Measurements from ENCODE around the gene EIF2B2.

EIF2B2 gene

DNA sequence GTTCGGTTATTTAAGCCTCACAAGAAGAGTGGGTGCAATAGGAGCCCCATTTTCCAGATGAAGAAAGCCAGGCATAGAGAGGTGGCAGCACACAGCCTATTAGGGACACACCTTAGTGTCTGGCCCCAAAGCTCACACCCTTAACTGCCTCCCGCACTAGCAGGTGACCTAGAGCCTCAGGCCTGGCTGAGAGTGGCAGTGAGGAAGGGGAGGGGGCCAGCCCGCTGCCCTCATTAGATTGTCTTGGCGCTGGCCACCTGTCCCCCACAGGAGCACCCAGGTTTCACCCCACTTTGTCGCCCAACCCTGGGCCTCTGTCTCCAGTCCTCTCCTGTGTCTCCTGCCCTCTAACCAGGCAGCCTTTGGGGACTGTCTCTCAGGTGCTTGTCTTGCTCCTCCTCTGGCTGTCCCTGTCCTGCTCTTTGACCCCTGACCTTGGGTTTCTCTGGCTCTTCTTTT is 28.8 kb upstream of the EIF2B2 start:
- no peak for DNase-seq

DNA sequence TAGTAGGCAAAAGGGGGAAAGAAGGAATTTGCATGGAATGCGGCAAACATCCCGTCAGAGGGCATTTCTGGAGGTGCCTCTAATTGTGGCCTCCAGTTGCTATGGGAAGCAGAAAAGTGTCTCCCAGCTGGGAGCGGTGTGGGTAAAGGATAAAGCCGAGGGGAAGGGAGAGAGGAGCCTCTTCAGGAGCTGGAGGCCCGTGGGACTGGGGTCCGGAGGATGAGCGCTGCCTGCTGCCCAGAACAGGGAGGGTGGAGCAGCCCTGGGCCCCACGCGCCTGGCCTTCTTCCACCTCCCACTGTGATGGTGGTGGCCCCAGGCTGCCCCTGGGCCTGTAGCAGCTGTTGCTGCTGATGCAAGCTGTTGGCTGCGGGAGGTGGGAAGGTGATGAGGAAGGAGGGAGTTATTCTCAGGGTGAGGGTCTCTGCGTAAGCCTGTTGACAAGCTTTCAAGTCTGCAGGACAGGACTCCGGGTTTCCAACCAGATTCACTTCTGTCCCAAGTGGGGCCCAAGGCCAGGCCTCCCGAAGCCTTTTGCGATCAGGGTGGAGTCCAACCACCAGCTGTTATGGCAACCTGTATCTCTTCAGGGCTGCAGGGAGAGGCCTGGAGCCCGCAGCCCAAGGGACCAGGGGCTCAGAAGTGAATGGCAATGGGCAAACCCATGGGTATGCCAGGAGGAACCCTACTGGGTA is 28.2 kb upstream of the EIF2B2 start:
- no peak for DNase-seq

DNA sequence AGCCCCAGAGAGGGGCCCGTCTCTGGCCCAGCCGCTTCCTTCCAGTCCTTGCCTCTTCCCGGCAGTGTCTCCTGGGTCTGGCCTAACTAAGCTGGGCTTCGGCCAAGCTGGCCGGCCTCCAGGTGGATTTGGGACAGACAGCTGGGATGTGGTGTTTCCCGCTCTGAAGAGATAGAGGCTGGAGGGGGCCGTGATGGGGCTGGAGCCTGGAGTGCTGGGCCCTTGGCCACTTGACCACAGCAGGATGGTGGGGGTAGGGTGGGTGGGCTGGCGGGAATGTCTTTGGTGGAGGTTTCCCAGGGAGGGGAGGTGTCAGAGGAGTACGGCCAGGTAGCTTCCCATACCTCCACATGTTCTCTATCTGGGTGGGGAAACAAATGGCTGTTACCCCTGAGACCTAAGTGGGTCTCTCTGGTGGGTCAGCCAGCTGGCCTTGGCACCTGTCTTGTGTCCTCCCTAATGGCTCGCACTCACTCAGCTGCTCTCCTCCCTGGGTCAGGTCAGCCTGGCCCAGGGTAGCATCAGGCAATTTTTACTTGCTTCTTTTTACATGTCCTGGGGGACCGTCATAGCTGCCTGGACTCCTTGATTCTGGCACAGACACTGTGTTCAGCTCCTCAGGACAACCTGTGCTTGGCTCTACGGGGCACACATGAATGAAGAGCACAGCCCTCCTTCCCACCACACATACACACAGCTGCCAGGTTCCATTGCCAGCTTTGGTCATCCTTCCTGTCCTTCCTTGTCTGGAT is 27.5 kb upstream of the EIF2B2 start:
- DNase-seq, result no peak

DNA sequence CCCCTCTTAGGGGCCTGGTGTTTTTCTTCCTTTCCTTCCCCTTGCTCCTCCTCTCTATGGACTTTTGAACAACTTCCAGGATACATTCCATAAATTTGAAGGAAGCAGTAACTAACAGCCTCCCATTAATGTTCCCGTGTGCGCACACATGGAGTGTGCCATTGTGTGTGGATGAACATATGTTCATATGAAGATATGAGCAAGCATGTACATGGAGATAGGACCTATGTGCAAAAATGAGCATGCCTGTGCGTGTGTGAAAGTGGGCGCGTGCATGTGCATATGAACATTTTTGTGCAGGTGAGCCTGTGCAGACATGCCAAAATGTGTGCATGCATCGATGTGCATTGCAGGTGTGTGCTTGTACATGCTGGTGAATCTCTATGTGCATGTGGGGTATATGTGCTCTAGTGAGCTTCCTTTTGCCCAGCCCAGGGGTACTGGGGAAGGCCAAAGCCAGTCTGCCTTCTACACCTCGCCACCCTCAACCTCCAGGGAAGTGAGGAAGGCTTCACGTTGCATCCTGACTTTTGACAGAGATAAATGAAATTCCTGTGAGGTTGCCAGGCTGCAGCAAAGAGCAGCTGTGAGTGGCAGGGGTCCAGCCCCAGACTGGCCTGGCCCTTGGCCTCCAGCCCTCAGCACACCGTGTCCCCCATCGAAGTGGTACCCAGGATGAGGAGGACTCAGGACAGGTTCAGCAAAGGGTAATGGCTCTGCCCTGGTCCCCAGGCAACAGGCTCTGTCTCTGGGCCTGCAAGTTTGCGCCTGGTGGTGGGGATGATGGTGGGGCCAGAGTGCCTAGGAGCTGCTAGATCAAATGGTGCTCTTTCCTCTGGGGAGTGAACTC is 26.2 kb upstream of the EIF2B2 start:
- no peak for DNase-seq

- no peak for DNase-seq
Measured at GRCh38 chr14:74977164-74977900, 25.4 kb upstream of the EIF2B2 start.

GRCh38 chr14:74977901-74978385 is 24.8 kb upstream of the EIF2B2 start:
- no peak for DNase-seq

DNA sequence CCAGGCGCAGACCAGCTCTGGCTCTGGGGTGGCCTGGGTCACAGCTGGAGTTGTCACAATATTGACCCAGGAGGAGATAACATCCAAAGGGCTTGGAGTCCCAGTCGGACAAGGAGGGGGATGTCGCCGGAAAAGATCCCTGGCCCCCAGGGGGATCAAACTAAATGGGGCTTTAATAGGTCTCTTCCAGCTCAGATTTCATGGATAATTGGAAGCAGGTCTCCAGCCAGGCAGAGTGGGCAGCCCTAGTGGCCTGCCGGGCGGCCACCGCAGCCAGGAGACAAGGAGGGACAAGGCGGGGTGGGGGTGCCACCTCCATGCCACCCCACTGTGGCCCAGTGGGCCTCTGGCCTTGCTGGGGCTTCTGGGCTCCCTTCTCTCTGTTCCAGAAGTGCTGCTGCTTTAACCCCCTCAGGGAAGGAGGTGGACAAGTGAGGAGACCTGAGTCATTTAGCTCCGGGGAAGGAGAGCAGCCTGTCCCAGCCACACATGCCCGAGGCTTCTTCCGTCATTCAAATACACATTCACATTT is 24.2 kb upstream of the EIF2B2 start:
- no peak for DNase-seq

- DNase-seq, result no peak
Measured at GRCh38 chr14:74979029-74979428, 23.7 kb upstream of the EIF2B2 start.

- DNase-seq, result no peak
Measured at GRCh38 chr14:74979442-74980397, 23.0 kb upstream of the EIF2B2 start.

DNA sequence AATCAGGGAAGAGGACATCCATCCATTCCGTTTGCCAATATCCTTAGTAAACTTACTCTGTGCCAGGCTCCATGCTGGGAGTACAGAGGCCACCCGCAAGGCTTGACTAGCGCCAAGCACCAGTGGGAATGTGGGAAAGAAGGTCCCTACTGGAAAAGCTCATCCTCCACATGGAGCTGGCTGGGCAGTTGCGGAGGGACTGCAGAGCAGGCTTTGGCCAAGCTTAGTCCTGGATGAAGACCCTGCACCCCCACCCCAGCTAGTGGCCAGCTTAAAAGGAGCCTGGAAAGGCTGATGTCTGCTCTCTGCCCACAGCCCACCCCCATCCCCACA is 22.4 kb upstream of the EIF2B2 start:
- no peak for DNase-seq

DNA sequence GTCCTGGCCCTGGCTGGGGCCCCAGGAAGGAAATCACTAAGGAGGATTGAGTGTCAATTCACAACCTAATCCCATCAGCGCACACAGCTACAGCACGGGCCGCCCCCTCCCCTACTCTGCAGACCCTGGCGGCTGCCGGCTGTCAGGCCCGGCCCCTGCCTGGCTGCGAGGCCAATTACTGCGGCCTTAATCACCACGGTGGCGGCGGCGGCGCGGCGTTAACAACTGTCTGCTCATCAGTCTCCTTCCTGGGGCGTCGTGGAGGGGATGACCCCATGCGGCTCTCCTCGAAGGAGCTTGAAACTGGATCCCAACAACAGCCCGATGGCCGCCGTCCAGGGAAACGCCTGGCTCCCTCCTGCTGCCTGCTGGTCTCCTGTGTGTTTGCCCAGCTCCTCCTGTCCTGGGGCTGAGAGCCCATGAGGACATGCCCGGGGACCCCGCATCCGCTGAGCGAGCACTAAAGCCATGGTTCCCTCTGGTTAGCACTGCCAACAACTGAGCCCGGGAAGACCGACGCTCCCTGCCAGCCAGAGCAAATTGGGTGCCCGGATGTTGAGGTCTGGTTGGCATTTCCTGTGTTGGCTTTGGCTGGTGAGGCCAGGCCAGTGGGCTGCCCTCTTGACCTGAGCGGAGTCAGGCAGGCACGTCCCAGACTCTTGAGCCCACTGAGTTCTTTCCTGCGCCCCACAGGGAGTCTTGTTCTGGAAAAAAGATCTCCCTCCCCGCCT is 21.8 kb upstream of the EIF2B2 start:
- peak in 1 of 56 donors; percentile 8 for DNase-seq

DNA sequence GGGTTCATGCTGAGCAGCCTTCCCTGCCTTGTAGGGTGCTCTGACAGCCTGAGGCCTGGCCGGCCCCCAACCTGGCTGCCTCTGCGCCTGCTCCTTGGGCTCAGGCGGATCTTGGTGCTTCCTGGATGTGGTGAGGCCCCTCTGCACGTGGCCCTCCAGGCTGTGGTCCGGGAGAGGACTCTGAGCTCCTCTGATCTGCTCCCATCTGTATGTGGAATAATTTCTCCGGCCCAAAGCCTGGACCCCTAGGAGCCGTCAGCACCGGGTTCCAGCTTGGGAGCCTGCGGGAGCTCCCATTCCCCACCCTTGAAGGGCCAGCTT is 21.3 kb upstream of the EIF2B2 start:
- DNase-seq, result no peak

GRCh38 chr14:74981833-74982232 is 20.9 kb upstream of the EIF2B2 start:
- no peak for DNase-seq

GRCh38 chr14:74982661-74983060 is 20.1 kb upstream of the EIF2B2 start:
- DNase-seq, result no peak

GRCh38 chr14:74983343-74983742 is 19.4 kb upstream of the EIF2B2 start:
- no peak for DNase-seq

GRCh38 chr14:74984236-74985027 is 18.3 kb upstream of the EIF2B2 start:
- DNase-seq, result no peak

- DNase-seq, result no peak
Measured at GRCh38 chr14:74985028-74985310, 17.8 kb upstream of the EIF2B2 start.

GRCh38 chr14:74985806-74986205 is 16.9 kb upstream of the EIF2B2 start:
- DNase-seq, result no peak

- DNase-seq, result no peak
Measured at GRCh38 chr14:74988131-74988530, 14.6 kb upstream of the EIF2B2 start.
